Measurements from ENCODE around the gene LRRC32. TPM values are rescaled to one million over a fixed set of nuclear protein-coding genes. Genes with fewer than 3 reads are reported as not detected.
A peak's percentile ranks its signal among the peaks of the same experiment; 100 is the strongest.

LRRC32 gene
- polyA plus RNA-seq, 2 of the 4 experiments (the other 2 are of a cell fraction) = 0.25 to 0.62 TPM

DNA sequence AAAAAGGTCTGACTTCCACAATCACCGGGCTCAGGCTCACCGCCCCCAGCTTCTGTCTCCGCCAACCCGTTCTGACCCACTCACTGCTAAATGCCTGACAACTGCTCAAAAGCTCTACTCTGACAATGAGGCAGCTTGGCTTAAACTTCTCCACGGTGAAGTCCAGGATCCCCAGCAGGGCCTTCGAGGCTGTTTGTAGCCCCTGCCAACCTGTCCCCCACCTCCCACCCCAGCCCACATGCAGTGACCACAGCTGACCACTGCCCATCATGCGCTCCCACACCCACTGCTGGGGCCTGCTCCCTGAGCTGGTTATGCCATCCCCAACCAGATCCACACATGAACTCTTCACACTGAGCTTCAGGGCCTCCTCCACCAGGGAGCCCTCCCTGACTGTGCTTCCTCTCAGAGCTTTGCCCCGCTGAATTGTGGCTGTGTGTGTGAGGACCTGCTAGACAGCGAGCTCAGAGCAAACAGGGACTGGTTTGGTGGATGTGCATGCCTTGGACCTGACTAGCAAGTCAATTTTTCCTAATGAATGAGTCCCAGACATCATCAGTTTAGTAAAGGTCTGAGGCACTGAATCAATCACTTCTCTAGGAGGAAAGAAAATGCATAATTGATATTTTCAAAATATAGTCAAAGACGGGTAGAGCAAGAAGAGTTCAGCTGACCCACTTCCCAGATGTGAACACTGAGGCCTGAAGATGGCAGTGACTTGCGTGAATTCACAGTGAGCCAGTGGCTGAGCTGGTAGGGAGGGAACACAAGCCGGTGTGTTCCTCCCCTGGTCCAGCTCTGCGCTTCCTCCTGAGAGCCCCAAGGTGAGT lies 7.7 kb downstream of the LRRC32 start:
- CTCF ChIA-PET = interaction anchor here (0.7 to 3.5 kb wide), 4 partner anchors 10 to 46 kb away, joined by 3 to 16 read pairs (median 4); no protein-coding TSS in a partner anchor
- TF ChIP-seq MAFK (IDR thresholded peaks at IDR 0.05; ENCODE audit: partially characterized antibody) = no peak
- TF ChIP-seq ZFP36 (IDR thresholded peaks at IDR 0.05; ENCODE audit: borderline replicate concordance, partially characterized antibody) = peak; percentile 55
- no peak for ATAC-seq
- Histone ChIP-seq H3K4me1 (no peaks in the 10 kb centered on the region), H3K4me3 (no peak overlapping the region), H3K9me3 (no peaks in the 10 kb centered on the region), H3K27ac (no peak overlapping the region), H3K4me2 (no peak overlapping the region)
- DNase-seq (ENCODE audit: low read depth in 1 of 2, low spot score in 1 of 2) = no peak
- 72% methylated on average over 12 of the region's 13 CpGs for WGBS (ENCODE audit: missing lambda C conversion rate)
- no peak for FAIRE-seq
- POLR2A ChIA-PET = no interaction called here

DNA sequence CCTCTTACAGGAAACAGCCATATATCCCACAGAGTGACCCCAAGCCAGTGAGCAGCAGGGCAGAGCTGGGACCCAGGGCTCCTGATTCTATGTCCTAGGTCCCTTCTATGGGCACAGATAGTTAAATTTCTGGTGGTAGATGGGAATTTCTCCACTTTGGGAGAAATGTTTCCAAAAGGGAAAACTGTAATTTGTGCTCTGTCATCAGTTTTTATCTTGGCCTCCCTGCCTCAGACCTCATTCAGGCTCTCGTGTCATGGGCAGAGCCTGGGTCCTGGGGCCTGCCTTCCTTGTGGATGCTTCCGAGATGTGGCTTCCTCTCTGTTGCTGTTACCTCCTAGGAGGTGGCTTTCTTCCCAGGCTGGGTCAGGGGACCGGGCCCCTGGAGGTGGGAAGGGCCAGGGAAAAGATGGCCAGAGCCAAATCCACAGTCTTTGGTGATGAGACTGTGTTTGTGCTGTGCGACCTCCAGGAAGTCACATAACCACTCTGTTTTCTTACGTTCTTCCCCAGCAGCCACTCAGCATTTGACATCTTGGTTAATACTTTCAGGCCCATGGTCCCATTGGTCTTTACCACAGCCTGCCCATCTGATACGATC lies 8.6 kb downstream of the LRRC32 start:
- ChIA-PET POLR2A (no interaction called here), CTCF (interaction anchor here (0.7 to 3.5 kb wide), 3 partner anchors 11 to 45 kb away, joined by 3 to 16 read pairs (median 5); no protein-coding TSS in a partner anchor)
- Histone ChIP-seq H3K4me3 (no peak overlapping the region), H3K4me1 (no peaks in the 10 kb centered on the region), H3K9me3 (no peaks in the 10 kb centered on the region), H3K27ac (no peak overlapping the region), H3K4me2 (no peak overlapping the region)
- TF ChIP-seq MAFK (IDR thresholded peaks at IDR 0.05; ENCODE audit: partially characterized antibody) (peak; percentile 91), E2F6 (IDR thresholded peaks at IDR 0.05; ENCODE audit: borderline replicate concordance, low read depth) (no peak)
- ATAC-seq (no peak), DNase-seq (ENCODE audit: low read depth in 1 of 2, low spot score in 1 of 2) (no peak), FAIRE-seq (no peak)
- WGBS (ENCODE audit: missing lambda C conversion rate) = 79% methylated on average over 6 of the region's 6 CpGs

DNA sequence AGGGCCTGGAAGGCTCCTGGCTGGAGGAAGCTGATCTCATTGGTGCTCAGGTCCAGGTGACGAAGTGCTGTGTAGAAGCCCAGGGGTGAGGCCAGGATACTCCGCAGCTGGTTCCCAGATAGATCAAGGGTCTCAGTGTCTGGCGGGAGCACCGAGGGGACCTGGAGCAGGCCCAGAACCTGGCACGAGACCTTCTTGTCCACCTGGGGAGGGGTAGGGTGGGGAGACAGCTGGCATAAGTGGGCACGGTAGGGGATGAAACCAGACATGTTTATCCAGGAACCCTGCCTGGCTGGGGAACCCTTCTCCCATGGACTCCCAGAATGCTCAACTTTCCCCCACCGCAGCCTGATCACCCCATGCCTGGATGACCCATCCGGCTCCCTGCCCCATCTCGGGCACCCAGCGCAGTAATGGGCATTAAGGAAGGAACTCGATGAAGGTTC lies 9.2 kb downstream of the LRRC32 start:
- ATAC-seq (no peak), FAIRE-seq (no peak), DNase-seq (ENCODE audit: low read depth in 1 of 2, low spot score in 1 of 2) (no peak)
- CTCF ChIA-PET = no interaction called here
- Histone ChIP-seq H3K4me1 (no peaks in the 10 kb centered on the region), H3K27ac (no peak overlapping the region), H3K4me2 (no peak overlapping the region), H3K9me3 (no peaks in the 10 kb centered on the region), H3K4me3 (no peak overlapping the region)
- WGBS (ENCODE audit: missing lambda C conversion rate) = 91% methylated on average over 10 of the region's 11 CpGs
- TF ChIP-seq USF2 (IDR thresholded peaks at IDR 0.05) (no peak), MAZ (IDR thresholded peaks at IDR 0.05; ENCODE audit: borderline replicate concordance, low read depth, low read length) (no peak), ZC3H11A (IDR thresholded peaks at IDR 0.05) (no peak), MAFK (IDR thresholded peaks at IDR 0.05; ENCODE audit: partially characterized antibody) (no peak), BCL3 (IDR thresholded peaks at IDR 0.05) (no peak), FOXS1 (CRISPR knock-in tag; IDR thresholded peaks at IDR 0.05) (no peak)
- POLR2A ChIA-PET = no interaction called here

DNA sequence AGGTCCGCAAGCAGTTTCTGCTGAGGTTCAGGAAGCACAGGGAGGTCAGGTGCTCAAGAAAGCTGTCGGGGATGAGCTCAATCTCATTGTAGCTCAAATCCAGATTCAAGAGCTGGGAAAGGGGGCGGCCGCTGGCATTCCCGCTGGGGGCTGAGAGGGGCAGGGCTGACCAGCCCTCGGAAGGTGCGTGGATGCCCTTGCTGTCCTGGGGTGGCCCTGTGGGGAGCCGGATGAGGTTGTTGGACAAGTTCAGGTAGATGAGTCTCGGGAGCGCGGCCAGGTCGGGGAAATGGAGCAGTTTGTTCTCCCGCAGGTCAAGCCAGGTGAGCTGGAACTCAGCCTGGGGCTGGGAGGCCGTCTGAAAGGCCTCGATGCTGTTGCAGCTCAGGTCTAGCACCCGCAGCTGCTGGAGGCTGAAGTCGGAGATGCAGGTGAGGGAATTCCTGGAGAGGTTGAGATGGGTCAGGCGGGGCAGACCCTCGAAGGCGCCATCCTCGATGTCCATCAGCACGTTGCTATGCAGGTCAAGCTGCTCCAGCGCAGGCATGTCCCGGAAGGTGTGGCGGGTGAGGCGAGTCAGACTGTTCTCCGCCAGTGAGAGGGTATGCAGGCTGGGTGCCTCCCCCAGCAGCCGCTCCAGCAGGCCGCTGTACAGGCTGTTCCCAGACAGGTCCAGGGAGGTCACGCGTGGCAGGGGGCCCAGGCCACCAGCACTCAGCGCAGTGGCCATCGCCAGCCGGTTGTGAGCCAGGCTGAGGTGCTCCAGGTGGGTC lies 9.8 kb downstream of the LRRC32 start:
- CTCF ChIA-PET = no interaction called here
- no peak for TF ChIP-seq RFX5 (IDR thresholded peaks at IDR 0.05)
- TF ChIP-seq RNF2 (IDR thresholded peaks at IDR 0.05; ENCODE audit: borderline replicate concordance, low read depth) = no peak
- TF ChIP-seq ESRRA (IDR thresholded peaks at IDR 0.05; ENCODE audit: borderline replicate concordance, low read length) = no peak
- TF ChIP-seq GATA3 (IDR thresholded peaks at IDR 0.05; ENCODE audit: borderline replicate concordance) = no peak
- no peak for TF ChIP-seq KDM5A (IDR thresholded peaks at IDR 0.05)
- no peak for TF ChIP-seq RARB (CRISPR knock-in tag; IDR thresholded peaks at IDR 0.05)
- TF ChIP-seq PBX3 (IDR thresholded peaks at IDR 0.05) = no peak
- no peak for TF ChIP-seq CHD2 (IDR thresholded peaks at IDR 0.05; ENCODE audit: low read length, partially characterized antibody)
- no peak for TF ChIP-seq ELK1 (IDR thresholded peaks at IDR 0.05; ENCODE audit: low read depth, low read length)
- ATAC-seq (no peak), DNase-seq (ENCODE audit: low read depth in 1 of 2, low spot score in 1 of 2) (no peak), FAIRE-seq (no peak)
- no peaks in the 10 kb centered on the region for H3K9me3 ChIP-seq
- no peak overlapping the region for H3K27ac ChIP-seq
- 81% methylated on average over 25 of the region's 34 CpGs for WGBS (ENCODE audit: missing lambda C conversion rate)
- POLR2A ChIA-PET = no interaction called here
- H3K4me1 ChIP-seq = no peaks in the 10 kb centered on the region
- no peak overlapping the region for H3K4me3 ChIP-seq
- no peak overlapping the region for H3K4me2 ChIP-seq

Data from A549 (cell line).